ENCODE data around the gene AK5.

AK5 gene

DNA sequence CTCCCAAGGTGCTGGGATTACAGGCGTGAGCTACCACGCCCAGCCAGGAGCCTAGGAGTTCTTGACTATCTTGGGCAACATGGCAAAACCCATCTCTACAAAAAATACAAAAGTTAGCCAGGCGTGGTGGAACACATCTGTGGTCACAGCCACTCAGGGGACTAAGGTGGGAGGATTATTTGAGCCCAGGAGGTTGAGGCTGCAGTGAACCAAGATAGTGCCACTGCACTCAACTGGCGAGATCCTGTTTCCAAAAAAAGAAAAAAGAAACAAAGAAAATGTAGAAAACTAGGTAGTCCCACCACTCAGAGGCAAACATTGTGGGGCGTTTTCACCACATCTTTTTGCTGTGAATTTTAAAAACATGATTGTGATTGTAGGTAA lies 259.3 kb downstream of the AK5 start:
- no peak for DNase-seq (ENCODE audit: low read depth)

DNA sequence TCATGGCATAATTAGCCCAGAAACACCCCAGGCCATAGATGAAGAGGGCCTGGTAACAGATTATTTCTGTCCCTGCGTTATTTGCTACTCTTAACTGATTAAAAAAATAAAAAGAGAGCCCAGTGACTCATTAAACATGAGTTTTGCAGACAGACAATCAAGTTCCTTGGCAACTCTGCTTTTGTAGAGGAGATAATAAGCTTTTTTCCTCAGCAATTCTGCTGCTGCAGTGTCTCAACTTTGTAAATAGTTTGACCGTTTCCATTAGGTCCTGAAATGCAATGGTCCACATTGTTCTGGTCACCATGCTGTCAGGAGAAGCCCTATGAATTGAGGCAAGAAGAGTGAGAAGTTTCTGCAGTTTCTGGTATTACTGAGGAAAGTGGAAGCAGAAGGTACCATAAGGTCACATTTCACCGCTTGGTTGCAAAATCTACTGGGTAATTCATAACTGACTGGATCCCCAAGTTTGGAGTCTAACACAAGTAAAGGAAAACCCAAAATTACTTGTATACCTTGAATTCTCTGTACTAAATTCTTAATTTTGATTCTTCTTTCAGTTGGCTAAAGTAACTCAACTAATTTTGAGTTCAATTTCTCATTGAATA lies 261.1 kb downstream of the AK5 start:
- DNase-seq (ENCODE audit: low read depth), result no peak

DNA sequence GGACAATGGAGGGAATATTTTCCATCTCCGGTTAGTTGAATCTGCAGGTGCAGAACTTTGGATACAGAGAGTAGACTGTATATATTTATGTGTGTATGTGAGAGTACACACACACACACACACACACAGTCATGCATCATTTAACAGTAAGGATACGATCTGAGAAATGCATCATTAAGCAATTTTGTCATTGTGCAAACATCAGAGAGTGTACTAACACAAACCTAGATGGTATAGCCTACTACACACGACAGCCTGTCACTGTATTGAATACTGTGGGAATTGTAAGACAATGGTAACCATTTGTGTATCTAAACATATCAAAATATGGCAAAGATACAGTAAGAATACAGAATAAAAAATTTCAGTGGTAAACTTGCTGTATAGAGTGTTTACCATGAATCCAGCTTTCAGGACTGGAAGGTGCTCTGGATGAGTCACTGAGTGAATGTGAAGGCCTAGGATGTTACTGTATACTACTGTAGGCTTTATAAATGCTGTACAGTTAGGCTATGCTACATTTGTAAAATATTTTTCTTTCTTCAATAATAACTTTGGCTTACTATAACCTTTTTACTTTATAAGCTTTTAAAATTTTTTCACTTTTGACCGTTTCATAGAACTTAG lies 262.1 kb downstream of the AK5 start:
- no peak for DNase-seq (ENCODE audit: low read depth)

DNA sequence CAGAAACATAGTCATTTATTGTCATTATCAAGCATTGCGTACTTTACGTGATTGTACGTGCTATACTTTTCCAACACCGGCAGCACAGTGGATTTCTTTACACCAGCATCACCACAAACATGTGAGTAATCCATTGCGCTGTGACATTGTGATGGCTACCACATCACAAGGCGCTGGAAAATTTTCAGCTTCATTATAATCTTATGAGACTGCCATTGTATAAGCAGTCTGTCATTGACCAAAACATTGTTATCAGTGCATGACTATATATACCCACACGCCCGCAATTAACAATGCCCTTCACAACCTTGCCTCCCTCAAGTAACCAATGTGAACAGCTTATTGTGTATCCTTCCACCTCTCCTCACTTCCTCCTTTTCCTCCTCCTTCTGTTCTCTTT lies 263.0 kb downstream of the AK5 start:
- no peak for DNase-seq (ENCODE audit: low read depth)

DNA sequence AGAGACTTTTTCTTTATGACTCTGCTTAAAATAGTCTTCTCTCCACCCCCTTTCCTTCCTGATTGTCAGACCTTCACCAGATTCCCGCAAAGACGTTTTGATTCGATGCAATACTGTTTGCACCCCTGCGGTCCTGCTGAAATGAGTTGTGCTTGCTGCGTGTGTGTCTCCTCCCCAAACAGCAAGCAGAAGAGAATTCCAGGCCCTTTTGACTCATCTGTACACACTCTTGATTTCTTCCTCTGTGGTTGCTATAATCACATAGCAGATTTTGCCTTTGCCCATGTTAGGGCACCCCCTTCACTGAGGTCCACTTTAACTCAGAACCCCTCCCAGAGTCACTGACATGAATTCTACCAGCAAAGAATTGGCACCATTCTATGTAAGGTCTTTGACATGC lies 264.2 kb downstream of the AK5 start:
- DNase-seq (ENCODE audit: low read depth), result peak; percentile 84

DNA sequence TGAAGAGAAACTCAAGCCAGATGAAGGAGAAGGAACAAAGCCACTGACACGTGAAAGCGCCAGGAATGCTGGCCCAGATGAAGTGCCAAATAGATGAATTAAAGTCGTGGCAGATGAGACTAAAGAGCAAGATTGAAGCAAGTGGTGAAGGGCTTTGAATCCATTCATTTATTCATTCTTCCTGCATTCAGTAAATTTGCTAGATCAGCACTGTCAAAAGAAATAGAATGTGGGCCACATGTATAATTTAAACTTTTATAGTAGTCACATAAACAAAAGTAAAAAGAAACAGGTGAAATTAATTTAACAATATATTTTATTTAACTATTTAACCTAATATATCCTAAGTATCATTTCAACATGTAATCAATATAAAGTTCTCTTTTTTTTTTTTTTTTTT lies 265.1 kb downstream of the AK5 start:
- DNase-seq (ENCODE audit: low read depth), result no peak

DNA sequence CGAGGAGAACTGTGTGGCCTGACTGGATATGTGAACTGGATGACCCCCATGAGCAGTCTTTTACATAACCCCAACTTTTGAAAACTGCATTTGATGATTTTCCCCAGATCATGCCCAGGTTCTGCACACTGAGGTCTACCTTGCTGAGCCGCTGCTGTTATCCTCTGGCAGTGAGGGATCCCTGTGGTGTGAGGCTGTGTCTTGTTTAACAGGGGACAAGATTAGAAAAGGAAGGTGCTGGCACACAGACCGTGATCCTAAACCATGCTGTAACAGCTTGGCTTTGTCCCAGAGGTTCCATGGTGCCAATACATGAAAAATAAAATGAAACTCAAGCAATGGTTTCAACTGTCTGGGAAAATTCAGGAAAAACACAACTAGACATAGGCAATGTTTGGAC lies 266.5 kb downstream of the AK5 start:
- DNase-seq (ENCODE audit: low read depth), result no peak

DNA sequence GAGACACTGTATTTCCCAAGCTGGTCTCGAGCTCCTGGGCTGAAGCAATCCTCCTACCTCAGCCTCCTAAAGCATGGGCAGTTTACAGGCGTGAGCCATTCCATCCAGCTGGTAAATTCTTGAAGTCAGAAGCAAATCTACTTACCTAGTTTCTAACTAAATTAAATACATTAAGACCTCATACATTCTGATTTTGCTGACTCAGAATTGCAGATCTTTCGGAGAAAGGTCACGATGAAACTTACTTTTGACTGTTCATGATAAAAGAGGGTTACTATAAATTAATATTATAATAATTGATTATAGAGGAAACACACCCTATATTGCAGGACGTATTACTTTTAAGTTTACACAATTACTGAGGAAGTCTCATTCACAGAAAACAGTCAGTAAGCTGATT lies 268.3 kb downstream of the AK5 start:
- no peak for DNase-seq (ENCODE audit: low read depth)

DNA sequence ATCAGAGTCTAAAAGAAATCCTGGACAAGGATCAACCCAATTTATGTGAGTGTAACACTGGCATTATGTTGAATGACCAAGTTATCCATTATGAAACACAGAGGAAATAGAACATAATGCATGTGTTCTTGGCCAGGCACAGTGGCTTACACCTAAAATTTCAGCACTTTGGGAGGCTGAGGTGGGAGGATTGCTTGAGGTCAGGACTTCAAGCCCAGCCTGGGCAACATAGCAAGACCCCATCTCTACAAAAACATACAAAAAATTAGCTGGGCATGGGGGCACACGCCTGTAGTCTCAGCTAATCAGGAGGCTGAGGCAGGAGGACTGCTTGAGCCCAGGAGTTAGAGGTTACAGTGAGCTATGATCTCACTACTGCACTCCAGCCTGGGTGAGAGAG lies 270.8 kb downstream of the AK5 start:
- DNase-seq (ENCODE audit: low read depth), result no peak

DNA sequence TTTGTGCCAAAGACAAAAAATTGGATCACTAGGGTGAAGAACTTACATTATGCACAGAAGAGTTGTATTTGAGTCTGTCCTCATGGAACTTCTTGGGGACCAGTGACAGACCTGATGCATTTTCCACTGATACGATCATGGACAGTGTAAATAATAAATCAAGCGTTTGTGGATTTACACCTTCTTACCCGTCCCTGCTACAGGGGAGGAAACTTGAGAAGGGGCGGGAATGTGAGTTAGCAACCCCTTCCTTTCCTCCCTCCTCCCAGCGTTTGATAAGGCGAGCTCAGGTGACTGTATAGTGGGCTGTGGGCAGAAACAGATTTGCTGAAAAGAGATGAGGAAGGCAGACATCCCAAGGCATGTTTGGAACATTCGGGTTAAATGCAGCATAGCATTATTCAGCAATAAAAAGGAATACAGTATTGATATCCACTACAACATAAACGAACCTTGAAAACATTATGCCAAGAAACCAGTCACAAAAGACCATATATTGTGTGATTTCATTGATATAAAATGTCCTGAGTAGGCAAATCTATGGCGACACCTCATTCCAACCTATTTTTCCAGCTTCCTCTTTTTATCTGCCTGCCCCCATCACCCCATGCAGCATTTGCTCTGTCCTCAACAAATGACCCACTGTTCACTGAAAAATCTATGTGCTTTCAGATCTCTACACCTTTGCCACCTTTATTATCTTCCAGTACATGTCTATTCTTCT lies 271.9 kb downstream of the AK5 start:
- no peak for DNase-seq (ENCODE audit: low read depth)

DNA sequence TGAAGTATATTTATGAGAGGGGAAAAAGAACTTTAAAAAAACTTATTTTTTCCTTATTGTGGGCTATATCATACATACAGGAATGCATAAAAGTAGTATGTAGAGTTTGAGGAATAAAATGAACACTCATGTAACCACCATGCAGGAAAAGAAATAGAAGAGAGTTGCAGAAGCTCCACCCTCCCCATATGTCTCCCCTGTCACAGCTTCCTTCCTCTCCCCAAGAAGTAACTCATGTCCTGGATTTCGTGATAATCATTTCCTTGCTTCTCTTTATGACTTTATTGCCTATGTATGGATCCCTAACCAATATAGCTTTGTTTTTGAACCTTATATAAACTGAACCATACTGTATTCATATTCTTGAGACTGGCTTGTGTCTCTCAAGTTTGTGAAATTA lies 274.2 kb downstream of the AK5 start:
- DNase-seq (ENCODE audit: low read depth), result no peak

DNA sequence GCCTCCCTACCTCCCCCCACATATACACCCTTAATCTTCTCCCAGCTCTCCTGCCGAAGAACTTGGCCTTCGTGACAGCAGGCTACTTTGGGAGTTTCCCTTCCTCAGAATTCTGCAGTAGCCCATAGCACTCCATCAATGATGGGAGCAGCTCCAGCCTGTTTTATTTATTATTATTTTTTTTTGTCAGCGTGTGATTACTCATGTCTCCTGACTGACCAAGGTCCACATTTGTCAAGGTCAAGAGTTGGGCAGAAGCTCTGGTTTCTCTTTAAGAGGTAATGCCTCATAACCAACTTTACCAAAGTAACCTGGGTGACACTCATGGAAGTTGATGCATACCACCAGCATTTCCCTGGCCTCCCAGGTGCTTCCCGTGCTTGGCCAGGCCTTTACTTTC lies 275.2 kb downstream of the AK5 start:
- DNase-seq (ENCODE audit: low read depth), result no peak

DNA sequence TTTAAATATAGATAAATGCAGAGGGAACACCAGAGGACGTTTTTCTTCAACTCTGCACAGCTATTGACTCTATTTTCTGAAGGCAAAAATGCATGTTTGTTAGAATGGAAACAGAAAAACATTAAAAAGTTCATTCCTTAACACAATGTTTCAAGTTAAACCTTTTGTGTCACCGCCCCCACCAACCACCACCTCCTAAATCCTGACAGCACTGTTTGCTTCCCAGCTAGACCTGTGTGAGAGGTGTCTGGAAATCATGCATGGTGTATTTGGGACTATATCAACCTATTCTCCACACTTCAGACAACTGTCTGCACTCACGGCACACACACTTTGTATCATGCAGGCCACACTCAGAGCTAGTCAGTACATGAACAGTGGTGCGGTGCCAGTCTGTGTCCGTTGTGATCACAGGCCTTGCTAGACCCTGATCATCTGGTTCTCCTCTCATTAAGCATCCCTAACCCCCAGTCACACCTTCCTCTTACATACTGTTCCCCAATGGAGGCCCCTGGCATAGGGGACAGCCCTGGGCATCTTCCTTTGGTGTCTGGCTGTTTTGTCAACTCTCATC lies 276.9 kb downstream of the AK5 start:
- no peak for DNase-seq (ENCODE audit: low read depth)

DNA sequence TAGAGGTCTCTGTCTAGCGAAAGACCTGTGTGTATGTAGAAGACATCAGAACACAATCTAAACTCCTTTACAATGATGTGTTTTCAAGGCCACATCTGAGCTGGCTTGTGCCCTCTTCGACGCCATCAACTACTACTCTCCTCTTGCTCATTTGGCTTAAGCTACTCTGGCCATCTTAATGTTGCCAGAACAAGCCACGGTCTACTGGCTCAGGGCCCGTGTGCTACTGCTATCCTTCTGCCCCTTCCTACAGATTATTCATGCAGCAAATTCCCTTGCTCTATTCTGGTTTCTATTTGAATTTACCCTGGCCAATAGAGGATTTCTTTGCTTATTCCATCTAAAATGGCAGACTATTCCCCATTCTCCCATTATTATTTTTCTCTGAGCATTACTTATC lies 278.9 kb downstream of the AK5 start:
- no peak for DNase-seq (ENCODE audit: low read depth)

DNA sequence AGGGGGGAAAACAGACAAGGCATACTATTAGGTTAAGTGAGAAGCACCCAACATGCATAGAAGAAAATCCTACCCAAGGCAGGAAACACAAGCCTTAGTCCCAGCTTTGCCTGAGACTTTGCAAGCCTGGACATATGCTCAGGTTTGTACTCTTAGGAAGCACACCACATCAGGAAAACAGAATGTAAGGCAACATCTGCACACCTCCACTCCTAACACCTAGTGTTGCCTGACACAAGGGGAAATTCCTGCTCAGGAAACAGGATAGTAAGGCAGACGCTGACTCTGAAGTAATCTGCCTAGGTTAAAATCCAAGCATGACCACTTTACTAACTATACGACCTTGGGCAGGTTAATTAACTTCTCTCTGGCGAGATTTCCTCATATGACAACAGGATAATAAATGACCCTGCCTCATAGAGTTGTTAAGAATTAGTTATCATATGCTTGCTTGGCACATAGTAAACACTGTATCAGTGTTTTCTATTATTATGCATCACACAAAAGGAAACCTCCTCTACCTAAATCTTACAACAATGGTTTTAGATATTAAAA lies 280.9 kb downstream of the AK5 start:
- no peak for DNase-seq (ENCODE audit: low read depth)

DNA sequence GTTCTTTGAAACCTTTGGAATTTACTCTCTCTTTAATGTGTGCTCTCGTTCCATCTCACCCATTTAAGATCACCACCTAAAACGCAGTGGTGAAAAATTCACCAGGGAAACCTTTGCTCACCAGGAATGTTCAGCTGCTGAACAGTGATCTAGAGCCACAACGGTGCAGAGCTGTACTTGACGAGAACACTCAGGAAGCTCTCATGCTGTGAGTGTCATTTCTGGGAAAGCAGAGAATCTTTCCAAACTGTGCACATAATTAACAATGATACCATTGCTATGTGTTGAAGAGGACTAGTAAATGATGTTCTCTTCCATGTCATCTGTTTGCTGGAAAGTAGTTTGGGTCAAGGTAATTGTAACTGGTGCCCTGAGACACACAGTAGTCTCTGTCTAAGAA lies 283.5 kb downstream of the AK5 start:
- DNase-seq (ENCODE audit: low read depth), result no peak

DNA sequence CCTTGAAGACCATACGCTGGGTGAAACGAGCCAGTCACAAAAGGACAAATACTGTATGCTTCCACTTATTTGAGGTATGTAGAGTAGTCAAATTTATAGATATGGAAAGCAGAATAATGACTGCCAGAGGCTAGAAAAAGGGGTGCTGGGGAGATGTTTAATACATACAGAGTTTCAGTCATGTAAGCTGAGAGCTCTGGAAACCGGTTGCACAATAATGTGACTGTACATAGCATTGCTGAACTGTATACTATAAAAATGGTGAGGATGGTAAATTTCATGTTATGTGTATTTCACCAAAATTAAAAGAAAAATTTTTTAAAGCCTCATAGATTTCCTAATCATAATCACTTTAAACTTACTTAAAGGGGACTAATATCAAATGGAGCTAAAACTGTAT lies 289.8 kb downstream of the AK5 start:
- no peak for DNase-seq (ENCODE audit: low read depth)

DNA sequence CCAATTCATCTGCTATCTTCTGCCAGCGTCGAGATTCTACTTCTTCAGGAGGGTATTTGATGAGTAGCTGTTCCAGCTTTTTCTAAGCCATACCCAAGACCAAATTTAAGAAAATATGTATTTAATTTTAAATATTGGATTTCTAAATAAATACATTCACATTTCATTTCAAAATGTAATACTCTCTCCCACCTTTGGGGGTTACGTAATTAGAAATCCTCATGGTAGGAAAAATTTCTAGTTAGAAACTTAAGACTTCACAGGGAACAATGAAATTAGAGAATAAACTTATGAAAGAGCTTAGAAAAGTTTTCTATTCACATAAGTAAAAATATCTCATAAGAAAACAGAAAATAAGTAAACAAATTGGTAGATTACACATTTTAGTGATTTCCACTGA lies 297.7 kb downstream of the AK5 start:
- no peak for DNase-seq (ENCODE audit: low read depth)

DNA sequence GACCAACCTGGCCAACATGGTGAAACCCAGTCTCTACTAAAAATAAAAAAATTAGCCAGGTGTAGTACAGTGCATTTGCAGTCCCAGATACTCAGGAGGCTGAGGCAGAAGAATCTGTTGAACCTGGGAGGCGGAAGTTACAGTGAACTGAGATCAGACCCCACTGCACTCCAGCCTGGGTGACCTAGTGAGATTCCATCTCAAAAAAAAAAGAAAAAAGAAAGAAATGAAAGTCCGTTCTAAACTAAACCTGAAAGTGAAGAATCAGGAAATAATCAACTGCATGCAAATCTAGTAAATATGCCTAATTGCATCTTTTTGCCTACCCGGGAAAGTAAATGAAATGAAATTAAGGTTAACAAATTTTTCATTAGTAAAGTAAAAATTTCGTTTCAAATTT lies 301.1 kb downstream of the AK5 start:
- no peak for DNase-seq (ENCODE audit: low read depth)

DNA sequence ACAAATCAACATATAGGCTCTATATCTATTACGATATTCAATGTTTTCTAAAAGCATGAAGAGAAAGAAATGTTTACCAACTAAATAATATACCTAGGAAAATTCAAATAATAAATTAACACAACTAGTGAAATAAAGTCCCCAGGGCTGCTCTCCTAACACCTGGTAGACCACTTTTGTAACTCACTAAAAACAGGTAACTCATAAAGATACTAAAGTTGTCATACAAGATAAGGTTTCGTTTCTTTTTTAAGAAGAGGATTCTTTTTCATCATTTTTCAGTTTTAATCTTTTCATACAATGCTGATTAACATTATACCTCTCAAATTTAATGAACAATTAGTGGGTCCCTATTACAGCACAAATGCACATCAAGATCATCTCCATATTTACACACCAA lies 301.7 kb downstream of the AK5 start:
- DNase-seq (ENCODE audit: low read depth), result no peak

DNA sequence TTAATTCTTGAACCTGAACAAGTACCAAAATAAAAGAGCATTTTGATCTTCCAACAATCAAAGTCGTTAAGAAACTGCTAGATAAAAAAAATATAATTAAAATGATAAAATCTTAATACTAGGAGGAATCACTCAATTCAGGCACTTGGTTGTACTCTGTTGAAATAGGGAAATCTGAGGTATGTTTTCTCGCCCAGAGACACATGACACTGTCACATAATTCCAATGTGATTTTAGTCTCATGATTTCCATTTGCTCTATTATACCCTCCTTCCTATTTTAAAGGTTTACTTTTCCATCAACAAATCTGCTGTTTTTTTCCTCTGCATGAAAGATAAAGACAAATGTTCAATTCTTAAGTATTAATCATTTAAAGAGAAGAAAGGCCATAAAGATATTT lies 303.1 kb downstream of the AK5 start:
- no peak for DNase-seq (ENCODE audit: low read depth)

DNA sequence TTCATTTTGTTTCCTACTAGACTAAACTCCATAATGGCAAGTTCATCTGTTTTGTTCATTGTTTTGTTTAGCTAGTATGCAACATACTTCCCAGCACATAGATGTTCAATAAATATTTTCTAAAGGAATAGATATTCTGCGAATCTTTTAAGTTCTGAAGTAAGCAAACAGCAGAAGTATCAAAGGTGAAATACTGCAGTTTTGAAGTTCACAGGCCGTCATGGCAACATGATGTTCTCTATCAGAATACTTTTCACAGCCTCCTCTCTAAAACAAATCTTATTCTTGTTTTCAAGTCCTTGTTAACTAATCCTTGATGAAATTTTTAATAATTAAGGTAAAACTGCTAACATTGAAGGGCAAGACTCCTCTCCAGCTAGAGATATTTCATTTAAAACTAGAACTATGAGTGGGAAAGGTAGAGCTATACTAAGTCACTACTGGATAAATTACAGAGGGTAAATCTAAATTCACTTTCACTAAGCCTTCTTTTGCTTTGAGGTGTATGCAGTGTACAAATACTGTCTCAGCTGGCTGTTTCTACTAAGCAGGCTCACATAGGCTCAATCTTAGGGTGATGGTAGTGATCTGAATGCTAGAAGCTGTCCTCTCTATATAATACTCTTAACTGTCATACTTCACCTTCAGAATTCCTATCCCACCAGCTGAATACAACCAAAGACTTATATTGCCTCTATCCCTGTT lies 303.9 kb downstream of the AK5 start:
- DNase-seq (ENCODE audit: low read depth), result no peak

DNA sequence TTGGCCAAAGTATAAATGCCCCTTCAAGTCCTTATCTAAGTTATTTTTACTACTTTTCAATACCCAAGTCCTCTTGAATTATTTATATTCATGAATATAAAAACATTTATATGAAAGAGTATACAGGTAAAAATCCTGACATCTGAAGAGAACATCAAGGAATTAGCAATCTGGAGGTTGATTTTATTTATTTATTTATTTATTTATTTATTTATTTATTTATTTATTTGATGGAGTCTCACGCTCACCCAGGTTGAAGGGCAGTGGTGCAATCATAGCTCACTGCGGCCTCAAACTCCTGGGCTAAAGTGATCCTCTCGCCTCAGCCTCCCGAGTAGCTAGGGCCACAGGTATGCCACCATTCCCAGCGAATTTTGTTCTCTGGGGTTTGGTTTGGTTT lies 307.4 kb downstream of the AK5 start:
- no peak for DNase-seq (ENCODE audit: low read depth)
